ENCODE results near the gene HPSE2.

DNA sequence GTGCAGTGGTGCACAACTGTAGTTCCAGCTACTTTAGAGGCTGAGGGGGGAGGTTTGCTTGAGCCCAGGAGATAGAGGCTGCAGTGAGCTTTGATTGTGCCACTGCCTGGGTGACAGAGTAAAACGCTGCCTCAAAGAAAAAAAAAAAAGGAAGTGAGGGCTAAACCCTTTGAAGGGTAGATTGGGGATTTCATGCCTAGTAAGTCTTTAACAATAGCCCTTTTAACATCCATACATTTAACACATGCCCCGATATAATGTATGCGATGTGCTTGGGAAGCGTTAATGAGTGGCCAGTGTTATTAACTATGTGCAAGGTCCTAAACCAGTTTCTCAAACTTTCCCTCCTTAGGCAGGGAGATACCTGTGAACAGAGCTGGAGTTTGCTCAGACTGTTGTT is 559.8 kb downstream of the HPSE2 start:
- TF ChIP-seq, protein P1, sequence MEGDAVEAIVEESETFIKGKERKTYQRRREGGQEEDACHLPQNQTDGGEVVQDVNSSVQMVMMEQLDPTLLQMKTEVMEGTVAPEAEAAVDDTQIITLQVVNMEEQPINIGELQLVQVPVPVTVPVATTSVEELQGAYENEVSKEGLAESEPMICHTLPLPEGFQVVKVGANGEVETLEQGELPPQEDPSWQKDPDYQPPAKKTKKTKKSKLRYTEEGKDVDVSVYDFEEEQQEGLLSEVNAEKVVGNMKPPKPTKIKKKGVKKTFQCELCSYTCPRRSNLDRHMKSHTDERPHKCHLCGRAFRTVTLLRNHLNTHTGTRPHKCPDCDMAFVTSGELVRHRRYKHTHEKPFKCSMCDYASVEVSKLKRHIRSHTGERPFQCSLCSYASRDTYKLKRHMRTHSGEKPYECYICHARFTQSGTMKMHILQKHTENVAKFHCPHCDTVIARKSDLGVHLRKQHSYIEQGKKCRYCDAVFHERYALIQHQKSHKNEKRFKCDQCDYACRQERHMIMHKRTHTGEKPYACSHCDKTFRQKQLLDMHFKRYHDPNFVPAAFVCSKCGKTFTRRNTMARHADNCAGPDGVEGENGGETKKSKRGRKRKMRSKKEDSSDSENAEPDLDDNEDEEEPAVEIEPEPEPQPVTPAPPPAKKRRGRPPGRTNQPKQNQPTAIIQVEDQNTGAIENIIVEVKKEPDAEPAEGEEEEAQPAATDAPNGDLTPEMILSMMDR (conservative IDR thresholded peaks at IDR 0.05; ENCODE audit: low read depth in 2 of 2), result no peak
- no peak for TF ChIP-seq POLR2AphosphoS5 (IDR thresholded peaks at IDR 0.05; ENCODE audit: low read depth)
- no peak for TF ChIP-seq JUNB (IDR thresholded peaks at IDR 0.05; ENCODE audit: unreplicated experiment)
- TF ChIP-seq EZH2 (IDR thresholded peaks at IDR 0.05; ENCODE audit: low read depth, unreplicated experiment), result no peak
- TF ChIP-seq, protein P2, sequence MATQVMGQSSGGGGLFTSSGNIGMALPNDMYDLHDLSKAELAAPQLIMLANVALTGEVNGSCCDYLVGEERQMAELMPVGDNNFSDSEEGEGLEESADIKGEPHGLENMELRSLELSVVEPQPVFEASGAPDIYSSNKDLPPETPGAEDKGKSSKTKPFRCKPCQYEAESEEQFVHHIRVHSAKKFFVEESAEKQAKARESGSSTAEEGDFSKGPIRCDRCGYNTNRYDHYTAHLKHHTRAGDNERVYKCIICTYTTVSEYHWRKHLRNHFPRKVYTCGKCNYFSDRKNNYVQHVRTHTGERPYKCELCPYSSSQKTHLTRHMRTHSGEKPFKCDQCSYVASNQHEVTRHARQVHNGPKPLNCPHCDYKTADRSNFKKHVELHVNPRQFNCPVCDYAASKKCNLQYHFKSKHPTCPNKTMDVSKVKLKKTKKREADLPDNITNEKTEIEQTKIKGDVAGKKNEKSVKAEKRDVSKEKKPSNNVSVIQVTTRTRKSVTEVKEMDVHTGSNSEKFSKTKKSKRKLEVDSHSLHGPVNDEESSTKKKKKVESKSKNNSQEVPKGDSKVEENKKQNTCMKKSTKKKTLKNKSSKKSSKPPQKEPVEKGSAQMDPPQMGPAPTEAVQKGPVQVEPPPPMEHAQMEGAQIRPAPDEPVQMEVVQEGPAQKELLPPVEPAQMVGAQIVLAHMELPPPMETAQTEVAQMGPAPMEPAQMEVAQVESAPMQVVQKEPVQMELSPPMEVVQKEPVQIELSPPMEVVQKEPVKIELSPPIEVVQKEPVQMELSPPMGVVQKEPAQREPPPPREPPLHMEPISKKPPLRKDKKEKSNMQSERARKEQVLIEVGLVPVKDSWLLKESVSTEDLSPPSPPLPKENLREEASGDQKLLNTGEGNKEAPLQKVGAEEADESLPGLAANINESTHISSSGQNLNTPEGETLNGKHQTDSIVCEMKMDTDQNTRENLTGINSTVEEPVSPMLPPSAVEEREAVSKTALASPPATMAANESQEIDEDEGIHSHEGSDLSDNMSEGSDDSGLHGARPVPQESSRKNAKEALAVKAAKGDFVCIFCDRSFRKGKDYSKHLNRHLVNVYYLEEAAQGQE (IDR thresholded peaks at IDR 0.05; ENCODE audit: unreplicated experiment), result no peak

Measured in GM23338 (cell line).